Measurements from ENCODE around the gene OR4K15. TPM values are rescaled to one million over a fixed set of nuclear protein-coding genes. Genes with fewer than 3 reads are reported as not detected.
A peak's percentile ranks its signal among the peaks of the same experiment; 100 is the strongest.

Gene OR4K15, protein sequence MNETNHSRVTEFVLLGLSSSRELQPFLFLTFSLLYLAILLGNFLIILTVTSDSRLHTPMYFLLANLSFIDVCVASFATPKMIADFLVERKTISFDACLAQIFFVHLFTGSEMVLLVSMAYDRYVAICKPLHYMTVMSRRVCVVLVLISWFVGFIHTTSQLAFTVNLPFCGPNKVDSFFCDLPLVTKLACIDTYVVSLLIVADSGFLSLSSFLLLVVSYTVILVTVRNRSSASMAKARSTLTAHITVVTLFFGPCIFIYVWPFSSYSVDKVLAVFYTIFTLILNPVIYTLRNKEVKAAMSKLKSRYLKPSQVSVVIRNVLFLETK
- total RNA-seq, result not detected
- total RNA-seq (2013), result not detected

DNA sequence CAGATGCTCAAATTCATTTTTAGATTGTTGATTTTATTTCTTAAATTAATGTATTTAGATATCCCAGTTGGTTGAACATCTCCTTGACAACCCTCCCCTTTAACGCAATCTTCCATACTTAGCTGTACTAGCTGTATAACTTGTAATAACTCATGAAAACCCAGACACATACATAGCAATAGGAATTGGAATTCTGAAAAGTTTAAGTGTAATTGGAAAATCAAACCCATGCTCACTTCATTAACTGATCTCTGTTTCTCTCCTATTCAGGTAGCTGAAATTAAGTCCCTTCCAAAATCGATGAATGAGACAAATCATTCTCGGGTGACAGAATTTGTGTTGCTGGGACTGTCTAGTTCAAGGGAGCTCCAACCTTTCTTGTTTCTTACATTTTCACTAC lies at the start of gene OR4K15:
Gene OR4K15 (plus strand): TSS at position 301 of the 400 bp plus-strand sequence. CDS start 0 bp downstream, at position 301.
- TF ChIP-seq, protein P1, sequence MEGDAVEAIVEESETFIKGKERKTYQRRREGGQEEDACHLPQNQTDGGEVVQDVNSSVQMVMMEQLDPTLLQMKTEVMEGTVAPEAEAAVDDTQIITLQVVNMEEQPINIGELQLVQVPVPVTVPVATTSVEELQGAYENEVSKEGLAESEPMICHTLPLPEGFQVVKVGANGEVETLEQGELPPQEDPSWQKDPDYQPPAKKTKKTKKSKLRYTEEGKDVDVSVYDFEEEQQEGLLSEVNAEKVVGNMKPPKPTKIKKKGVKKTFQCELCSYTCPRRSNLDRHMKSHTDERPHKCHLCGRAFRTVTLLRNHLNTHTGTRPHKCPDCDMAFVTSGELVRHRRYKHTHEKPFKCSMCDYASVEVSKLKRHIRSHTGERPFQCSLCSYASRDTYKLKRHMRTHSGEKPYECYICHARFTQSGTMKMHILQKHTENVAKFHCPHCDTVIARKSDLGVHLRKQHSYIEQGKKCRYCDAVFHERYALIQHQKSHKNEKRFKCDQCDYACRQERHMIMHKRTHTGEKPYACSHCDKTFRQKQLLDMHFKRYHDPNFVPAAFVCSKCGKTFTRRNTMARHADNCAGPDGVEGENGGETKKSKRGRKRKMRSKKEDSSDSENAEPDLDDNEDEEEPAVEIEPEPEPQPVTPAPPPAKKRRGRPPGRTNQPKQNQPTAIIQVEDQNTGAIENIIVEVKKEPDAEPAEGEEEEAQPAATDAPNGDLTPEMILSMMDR (IDR thresholded peaks at IDR 0.05), result no peak
- Mint-ChIP-seq H3K27me3 (ENCODE audit: low read depth in 2 of 2) (no peaks in the 10 kb centered on the region), H3K4me1 (peaks cover 18 to 25% of the 10 kb centered on the region in 2 donors), H3K9me3 (peaks cover 7% of the 10 kb centered on the region in 2 donors), H3K4me3 (no peak within 1 kb of the TSS), H3K36me3 (no peaks in the 10 kb centered on the region), H3K27ac (peak within 1 kb of the TSS in 1 of 2 donors; percentile 22)
- no peaks in the 10 kb centered on the region for H3K4me1 ChIP-seq (ENCODE audit: control insufficient read depth, insufficient read depth, low read length)
- H3K27me3 ChIP-seq (ENCODE audit: control insufficient read depth, insufficient read depth, low read length), result no peaks in the 10 kb centered on the region
- H3K9me3 ChIP-seq (ENCODE audit: control insufficient read depth, insufficient read depth, low read length), result no peaks in the 10 kb centered on the region
- no peak within 1 kb of the TSS for H3K27ac ChIP-seq (ENCODE audit: low read length)
- ATAC-seq (no peak), DNase-seq (no peak)
- 93% methylated on average over 2 of the region's 3 CpGs for whole genome bisulfite sequencing (ENCODE audit: insufficient coverage)
- intact Hi-C loops (cut with micrococcal nuclease), result no loop called here
- H3K4me3 ChIP-seq (ENCODE audit: low read length), result no peak within 1 kb of the TSS
- no peaks in the 10 kb centered on the region for H3K36me3 ChIP-seq (ENCODE audit: control insufficient read depth, insufficient read depth, low read length)

DNA sequence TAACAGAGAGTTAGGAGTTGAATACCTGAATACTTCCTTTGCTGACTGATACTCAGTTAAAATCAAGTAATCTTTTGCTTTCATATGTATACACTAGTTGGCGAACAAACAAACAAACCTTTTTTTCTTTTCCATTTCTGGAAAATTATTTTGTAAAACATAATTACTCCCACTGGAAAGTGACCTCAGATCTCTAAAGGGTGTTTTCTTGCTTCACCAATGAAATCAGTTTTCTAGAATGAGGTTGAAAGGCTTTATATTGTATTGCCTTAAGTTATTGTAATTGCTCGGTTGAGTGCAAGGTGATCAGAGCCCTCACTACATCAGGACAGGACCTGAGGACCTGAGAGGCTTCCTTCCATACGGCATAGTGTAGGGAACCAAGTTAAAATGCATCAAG lies 44.8 kb upstream of the OR4K15 start, which contains the start of gene OR4K1:
Gene OR4K1 (plus strand): TSS at position 301 of the 400 bp plus-strand sequence. CDS start 4,750 bp downstream, outside the sequence.
- no peaks in the 10 kb centered on the region for H3K27me3 ChIP-seq (ENCODE audit: control insufficient read depth, insufficient read depth, low read length)
- TF ChIP-seq, protein P1 (IDR thresholded peaks at IDR 0.05), result no peak
- DNase-seq (no peak), ATAC-seq (no peak)
- intact Hi-C loops (cut with micrococcal nuclease), result no loop called here
- H3K36me3 ChIP-seq (ENCODE audit: control insufficient read depth, insufficient read depth, low read length), result no peaks in the 10 kb centered on the region
- H3K4me3 Mint-ChIP-seq, result no peak within 1 kb of the TSS
- H3K9me3 ChIP-seq (ENCODE audit: control insufficient read depth, insufficient read depth, low read length), result no peaks in the 10 kb centered on the region
- no peak within 1 kb of the TSS for H3K27ac ChIP-seq (ENCODE audit: low read length)
- peaks cover 0 to 6% of the 10 kb centered on the region in 2 donors for H3K27me3 Mint-ChIP-seq (ENCODE audit: low read depth in 2 of 2)
- no peaks in the 10 kb centered on the region for H3K4me1 ChIP-seq (ENCODE audit: control insufficient read depth, insufficient read depth, low read length)
- H3K36me3 Mint-ChIP-seq, result no peaks in the 10 kb centered on the region
- H3K9me3 Mint-ChIP-seq, result peaks cover 3 to 10% of the 10 kb centered on the region in 2 donors
- no peaks in the 10 kb centered on the region for H3K4me1 Mint-ChIP-seq
- H3K4me3 ChIP-seq (ENCODE audit: low read length), result no peak within 1 kb of the TSS
- no peak within 1 kb of the TSS for H3K27ac Mint-ChIP-seq
- 88% methylated on average over 1 of the region's 3 CpGs for WGBS (ENCODE audit: insufficient coverage)

DNA sequence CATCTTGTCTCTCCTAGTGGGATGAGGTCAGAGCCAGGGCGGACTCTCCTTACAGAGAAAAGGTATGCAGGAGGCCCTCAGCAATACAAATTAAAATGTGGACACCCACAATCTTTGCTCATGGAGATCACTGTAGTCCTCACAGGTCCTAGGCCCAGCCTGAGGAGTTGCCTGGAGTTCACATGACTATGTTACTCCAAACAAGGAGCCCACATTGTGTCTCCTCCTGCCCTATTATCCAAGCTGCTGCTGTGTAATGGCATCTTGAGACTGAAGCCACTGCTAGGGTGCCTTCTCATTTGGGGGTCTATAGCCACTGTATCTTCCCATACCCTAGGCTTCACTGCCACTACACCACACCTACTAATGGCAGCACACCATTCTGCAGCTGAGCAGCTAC lies 33.7 kb upstream of the OR4K15 start:
- Histone ChIP-seq H3K9me3 (ENCODE audit: control insufficient read depth, insufficient read depth, low read length) (peaks cover 4% of the 10 kb centered on the region), H3K27me3 (ENCODE audit: control insufficient read depth, insufficient read depth, low read length) (no peaks in the 10 kb centered on the region), H3K27ac (ENCODE audit: low read length) (no peak overlapping the region), H3K36me3 (ENCODE audit: control insufficient read depth, insufficient read depth, low read length) (no peaks in the 10 kb centered on the region), H3K4me3 (ENCODE audit: low read length) (no peak overlapping the region), H3K4me1 (ENCODE audit: control insufficient read depth, insufficient read depth, low read length) (no peaks in the 10 kb centered on the region)
- Mint-ChIP-seq H3K4me1 (no peaks in the 10 kb centered on the region), H3K9me3 (peaks cover 5% of the 10 kb centered on the region in 2 donors), H3K4me3 (no peak overlapping the region), H3K36me3 (no peaks in the 10 kb centered on the region), H3K27ac (no peak overlapping the region), H3K27me3 (ENCODE audit: low read depth in 2 of 2) (no peaks in the 10 kb centered on the region)
- 94% methylated on average over 1 of the region's 1 CpG for WGBS (ENCODE audit: insufficient coverage)
- TF ChIP-seq, protein P1 (IDR thresholded peaks at IDR 0.05), result no peak
- no peak for DNase-seq
- ATAC-seq, result no peak
- intact Hi-C loops (cut with micrococcal nuclease), result no loop called here

All from natural killer cell (primary cell).